Hematopoietic multipotent progenitor cell treated with erythropoietin and hydrocortisone succinate and interleukin-3 and kit ligand, for 8 days (in vitro differentiated cells): ENCODE measurements around the gene DNAH2.

Experiments
- DNase-seq: peaks from one replicate; pipeline ENCODE4 v3.0.0-alpha.2; 2015

DNAH2 gene

DNA sequence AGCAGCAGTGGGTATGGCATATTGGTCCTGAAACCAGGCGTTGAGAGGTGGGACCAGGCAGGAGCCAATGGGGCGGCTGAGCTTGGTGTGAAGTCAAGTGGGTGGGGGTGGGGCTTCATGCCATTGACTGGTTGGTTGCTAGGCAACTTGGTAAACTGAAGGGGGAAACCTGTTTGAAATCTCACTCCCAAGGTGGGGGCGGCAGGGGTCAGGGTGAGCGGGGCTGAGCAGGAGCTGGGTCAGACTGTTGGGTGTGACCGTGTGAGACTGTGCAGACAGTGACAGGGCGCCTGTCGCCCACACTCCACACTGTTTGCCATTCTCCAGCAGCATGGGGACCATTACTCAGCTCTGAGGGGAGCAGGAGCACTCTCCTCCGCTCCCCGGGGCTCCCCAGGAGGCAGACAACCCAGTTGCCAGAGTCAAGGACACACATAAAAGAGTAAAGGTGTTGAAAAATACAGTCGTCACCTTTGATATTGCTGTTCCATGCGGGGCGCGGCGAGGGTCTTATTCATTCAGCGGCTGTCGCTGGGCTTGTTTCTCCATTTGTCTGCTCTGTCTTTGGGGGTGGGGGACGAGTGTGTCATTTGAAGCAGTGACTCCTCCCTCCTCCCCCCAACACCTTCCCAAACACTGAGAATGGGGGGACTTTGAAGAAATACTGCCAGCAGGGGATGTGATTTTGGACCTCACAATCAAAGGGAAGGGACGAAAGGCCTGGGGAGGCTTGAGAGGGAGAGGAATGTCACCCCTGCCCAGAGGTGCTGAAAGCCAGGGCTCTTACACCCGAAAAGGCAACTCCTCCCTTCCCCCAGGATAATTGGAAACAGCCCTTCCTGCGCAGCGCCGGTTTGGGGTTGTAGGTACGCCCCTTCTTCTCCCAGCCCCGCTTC lies 13.7 kb upstream of the DNAH2 start:
- peak; percentile 18 for DNase-seq

DNA sequence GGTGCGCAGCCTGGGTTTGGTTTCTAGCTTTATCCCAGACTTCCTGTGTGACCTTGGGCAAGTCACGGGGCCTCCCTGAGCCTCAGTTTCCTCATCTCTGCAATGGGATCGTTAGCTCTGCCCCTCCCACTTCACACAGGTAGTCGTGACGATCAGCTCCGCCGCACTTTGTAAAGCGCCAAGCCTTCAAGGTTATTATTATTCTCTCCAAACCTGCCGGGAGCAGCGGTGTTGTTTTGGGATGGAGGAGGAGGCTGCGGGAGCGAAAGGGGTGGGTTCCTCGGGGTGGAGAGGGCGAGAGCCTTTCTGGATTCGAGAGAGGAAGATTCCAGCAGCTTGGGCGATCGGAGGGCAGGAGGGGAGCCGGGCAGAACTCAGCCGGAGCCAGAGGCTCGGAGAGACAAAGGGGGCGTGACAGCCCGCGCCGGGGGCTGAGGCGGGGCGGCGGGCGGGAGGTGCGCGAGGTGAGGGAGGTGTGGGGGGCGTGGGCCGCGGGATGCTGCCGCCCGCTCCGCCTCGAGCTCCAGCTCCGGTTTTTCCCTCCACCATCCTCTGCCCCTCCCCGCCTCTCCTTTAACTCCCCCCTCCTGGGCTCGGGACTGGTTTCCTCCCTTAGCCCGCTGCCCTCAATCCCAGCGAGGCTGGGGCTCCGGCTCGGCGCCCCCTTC lies 12.8 kb upstream of the DNAH2 start, which contains the start of gene EFNB3:
Gene EFNB3 (plus strand): TSS at position 602 of the 668 bp plus-strand sequence. CDS start 397 bp downstream, outside the sequence.
- no peak for DNase-seq

DNA sequence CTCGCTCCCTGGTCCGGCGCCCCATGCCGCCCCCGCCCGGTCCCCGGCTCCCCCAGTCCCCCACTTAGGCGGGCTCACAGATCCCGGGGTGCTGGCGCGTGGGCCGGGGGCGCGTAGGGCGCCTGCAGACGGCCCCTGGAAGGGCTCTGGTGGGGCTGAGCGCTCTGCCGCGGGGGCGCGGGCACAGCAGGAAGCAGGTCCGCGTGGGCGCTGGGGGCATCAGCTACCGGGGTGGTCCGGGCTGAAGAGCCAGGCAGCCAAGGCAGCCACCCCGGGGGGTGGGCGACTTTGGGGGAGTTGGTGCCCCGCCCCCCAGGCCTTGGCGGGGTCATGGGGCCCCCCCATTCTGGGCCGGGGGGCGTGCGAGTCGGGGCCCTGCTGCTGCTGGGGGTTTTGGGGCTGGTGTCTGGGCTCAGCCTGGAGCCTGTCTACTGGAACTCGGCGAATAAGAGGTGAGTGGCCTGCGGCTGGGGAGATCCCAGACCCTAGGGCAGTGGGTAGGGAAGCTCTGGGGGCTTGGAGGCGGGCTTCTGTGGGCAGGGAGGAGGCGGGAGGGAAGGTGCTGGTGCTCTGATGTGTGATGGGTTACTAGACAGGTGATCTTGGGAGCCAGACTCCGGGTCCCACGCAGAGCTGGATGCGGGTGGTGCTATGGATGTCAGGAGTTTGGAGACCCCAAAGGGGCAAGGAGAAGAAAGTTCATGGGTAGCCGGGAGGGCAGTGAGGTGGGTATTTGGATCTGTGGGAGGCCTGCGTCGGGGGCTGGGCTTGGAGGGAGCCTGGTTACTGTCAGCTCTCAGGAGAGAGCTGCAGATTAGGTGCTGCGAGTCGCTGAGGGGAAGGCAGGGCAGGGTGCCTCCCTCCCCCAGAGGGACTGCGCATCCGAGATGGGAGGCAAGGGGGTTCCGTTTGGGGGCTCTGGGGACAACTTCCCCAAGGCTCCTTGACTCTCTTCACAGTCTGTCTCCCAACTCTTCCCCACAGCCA lies 12.0 kb upstream of the DNAH2 start:
- DNase-seq: no peak

DNA sequence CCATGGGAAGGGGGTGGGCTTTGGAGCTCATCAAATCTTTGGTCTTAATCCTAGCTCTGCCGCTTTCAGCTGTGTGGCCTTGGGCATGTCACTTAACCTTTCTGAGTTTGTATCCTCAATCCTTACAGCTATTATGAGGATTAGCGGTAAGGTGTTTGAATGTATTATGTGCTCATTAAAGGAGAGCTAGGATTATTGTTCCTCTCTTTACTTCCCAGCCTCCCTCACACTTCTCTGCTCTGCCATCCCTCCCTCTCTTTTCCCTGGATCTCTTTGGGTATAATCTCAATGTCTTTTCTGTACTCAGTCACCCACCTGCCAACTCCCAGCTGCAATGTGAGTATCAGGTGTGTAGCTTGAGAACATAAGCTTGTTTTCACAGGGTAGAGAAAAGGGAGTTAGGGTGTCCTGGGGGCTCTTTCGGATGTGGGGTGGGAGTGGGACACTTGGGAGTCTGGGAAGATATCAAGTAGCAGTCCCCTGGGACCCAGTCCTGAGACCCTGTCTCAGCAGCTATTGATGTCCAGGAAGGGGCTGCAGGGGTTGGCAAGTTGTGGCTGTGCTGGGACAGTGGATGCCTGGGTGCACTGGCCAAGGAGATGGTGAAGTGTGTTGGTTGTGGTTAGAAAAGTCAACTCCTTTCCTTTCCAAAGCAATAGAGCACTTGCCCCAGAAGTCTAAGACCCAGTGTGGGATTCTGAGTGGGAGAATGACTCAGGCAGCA lies 10.8 kb upstream of the DNAH2 start:
- no peak for DNase-seq

DNA sequence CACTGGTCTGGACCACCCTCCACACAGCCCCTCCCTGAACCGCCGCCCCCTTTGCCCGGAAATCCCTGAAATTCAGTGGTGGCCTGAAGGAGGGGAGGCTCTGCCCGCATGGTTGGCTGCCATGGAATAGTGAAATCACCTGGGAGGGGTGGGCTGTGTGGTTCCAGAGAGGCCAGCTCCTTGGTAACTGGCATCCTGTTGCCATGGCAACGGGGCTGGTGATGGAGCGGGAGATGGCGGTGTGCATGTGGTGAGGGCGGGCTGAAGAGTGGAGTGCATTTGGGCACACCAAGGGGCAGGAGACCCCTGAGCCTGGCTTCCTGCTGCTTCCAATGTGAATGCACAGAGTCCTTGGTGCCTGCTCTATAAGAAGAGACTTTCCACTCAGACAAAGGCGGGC lies 10.1 kb upstream of the DNAH2 start:
- no peak for DNase-seq

DNA sequence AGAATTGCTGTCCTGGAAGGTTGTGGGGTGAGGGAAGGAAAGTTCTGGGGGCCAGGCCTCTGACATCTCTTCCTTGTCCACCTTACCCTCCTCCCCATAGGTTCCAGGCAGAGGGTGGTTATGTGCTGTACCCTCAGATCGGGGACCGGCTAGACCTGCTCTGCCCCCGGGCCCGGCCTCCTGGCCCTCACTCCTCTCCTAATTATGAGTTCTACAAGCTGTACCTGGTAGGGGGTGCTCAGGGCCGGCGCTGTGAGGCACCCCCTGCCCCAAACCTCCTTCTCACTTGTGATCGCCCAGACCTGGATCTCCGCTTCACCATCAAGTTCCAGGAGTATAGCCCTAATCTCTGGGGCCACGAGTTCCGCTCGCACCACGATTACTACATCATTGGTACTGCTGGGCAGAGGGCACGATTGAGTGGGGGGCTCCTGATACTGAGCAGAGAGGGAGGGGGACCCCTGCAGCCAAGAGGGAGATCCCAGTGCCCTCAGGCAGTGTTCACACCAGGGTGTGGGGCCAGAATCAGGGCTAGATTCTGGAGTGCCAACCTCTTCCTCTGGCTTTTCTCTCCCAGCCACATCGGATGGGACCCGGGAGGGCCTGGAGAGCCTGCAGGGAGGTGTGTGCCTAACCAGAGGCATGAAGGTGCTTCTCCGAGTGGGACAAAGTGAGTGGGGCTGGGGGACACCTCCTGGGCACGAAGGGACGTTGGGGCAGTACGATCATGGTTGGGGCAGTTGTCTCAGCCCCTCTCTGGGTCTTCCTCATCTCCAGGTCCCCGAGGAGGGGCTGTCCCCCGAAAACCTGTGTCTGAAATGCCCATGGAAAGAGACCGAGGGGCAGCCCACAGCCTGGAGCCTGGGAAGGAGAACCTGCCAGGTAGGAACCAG lies 9.4 kb upstream of the DNAH2 start:
- DNase-seq: no peak

DNA sequence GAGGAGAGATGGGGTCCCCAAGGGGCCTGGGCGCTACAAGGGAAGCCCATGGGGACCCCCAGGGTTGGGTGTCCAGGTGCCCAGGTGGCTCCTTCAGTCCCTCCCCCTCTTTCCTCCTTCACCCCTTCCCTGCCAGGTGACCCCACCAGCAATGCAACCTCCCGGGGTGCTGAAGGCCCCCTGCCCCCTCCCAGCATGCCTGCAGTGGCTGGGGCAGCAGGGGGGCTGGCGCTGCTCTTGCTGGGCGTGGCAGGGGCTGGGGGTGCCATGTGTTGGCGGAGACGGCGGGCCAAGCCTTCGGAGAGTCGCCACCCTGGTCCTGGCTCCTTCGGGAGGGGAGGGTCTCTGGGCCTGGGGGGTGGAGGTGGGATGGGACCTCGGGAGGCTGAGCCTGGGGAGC lies 8.5 kb upstream of the DNAH2 start:
- DNase-seq: no peak

DNA sequence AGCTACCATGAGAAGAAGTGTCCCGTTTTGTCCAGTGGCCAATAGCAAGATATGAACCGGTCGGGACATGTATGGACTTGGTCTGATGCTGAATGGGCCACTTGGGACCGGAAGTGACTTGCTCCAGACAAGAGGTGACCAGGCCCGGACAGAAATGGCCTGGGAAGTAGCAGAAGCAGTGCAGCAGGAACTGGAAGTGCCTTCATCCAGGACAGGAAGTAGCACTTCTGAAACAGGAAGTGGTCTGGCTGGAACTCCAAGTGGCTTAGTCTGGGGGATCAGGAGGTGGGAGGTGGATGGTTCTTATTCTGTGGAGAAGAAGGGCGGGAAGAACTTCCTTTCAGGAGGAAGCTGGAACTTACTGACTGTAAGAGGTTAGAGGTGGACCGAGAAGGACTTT lies 7.2 kb upstream of the DNAH2 start:
- no peak for DNase-seq

DNA sequence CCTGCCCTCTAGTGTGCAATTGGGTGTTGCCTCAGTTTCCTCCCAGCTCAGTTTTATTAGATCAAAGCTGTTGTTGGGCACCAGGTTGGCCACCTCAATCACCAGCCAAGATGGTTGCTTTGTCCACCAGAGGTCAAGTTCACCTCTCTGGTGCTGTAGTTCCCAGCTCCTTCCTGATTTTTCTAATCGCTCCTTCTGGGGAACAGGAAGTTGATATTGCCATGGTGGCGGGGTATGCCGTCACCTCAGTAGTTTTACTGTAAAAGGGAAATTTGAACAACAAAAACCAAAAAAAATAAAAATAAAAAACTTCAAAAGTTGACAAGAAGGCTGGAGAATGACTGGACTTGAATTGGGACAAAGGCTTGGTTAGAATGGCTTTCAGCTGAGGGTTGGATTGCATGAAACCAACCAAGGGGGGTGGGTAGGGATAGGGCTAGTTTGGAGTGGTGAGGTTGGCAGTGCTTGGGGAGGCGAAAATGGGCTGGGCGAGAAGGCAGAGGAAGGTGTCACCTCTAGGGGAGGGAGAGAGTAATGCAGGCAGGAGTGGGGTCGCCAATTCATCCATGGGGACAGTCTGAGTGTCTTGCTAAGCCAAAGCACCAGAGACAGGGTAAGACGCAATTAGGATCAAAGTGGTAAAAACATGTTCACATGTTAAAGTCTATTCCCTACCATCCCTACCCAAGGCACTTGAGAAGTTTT lies 6.3 kb upstream of the DNAH2 start:
- peak; percentile 17 for DNase-seq

DNA sequence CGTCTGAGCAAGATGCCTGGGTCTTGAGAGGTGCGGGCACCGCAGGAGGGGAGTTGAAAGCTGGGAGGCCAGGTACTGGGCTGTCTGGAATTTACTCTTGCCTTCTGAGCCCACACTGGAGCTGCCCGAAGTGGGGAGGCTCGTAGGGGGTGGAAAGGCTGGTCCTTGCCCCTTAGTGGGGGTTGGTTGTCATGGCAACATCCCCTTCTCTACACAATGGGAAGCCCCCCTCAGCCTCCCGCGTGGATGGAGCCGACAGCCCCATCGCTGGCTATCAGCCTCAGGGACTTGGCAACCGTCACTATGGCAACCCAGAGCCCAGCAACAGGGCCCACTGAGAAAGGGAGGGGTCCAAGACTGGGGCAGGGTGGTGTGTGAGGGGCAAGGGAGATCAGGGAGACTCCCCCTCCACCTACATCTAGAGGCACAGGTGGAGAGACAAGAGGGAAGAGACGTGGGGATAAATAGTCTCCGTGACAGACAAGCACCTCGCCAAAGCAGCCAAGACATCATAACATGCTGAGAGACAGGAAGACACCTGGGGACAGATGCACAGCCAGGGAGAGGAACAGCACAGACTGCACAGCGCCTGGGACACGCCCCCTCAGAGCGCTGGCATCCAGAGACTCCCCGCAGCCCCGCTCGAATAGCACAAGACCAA lies 5.3 kb upstream of the DNAH2 start:
- DNase-seq: no peak

DNA sequence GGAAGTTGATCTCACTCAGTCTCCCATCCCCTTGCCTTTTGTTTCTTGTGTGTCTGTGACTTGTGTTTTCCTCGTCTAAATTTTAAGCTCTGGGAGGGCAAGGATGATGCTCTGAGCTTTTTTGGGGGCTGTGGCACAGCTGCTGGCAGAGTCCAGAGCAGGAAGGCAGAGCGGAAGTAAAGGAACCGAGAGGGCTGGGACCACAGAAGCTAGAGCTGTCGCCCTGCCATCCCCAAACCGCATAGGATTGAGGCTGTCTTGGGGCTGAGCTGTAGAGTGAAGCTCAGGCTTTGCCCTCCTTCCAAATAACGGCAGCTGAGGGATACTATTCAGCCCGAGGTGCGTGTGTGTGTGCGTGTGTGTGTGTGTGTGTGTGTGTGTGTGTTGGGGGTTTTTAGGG lies 3.8 kb upstream of the DNAH2 start:
- DNase-seq: no peak

DNA sequence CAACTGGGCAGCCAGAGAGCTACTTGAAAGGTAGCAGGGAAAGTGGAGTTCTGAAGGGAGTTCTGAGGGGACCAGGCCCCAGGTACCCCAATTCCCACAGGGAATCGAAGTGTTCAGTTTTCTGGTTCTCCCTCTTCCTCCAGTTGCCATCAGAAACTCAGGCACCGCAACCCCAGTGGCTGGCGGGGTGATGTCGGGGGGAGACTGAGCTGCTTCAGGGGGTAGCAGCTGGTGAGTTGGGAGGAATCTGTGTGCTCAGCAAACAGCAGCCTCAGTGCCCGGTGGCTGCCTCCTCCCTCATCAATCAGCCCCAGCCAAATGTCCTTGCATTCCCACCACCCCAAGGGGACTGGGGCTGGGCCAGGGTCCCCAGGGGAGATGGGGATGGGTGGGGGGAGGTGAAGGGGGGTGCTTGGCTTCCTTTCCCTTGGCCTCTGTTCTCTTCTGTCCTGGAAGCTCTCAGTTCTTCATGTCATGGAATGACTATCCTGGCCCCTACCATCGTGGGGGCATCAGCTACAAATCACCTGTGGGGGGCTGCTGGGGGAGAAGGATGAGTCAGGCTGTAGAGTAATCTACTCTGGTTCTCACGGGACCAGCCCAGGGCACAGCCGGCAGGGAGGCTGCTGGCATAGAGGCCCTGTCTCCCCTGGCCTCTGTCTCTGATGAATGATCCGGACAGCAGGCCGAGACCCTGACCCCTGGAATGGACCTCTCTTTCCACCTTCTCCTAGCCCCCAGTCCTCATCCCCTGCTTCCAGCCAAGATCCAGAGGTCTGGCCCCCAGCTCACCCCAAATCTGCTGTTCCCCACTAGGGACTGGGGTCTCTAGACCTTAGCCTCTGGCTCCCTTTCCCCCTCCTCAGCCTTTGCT lies 2.6 kb upstream of the DNAH2 start:
- no peak for DNase-seq

DNA sequence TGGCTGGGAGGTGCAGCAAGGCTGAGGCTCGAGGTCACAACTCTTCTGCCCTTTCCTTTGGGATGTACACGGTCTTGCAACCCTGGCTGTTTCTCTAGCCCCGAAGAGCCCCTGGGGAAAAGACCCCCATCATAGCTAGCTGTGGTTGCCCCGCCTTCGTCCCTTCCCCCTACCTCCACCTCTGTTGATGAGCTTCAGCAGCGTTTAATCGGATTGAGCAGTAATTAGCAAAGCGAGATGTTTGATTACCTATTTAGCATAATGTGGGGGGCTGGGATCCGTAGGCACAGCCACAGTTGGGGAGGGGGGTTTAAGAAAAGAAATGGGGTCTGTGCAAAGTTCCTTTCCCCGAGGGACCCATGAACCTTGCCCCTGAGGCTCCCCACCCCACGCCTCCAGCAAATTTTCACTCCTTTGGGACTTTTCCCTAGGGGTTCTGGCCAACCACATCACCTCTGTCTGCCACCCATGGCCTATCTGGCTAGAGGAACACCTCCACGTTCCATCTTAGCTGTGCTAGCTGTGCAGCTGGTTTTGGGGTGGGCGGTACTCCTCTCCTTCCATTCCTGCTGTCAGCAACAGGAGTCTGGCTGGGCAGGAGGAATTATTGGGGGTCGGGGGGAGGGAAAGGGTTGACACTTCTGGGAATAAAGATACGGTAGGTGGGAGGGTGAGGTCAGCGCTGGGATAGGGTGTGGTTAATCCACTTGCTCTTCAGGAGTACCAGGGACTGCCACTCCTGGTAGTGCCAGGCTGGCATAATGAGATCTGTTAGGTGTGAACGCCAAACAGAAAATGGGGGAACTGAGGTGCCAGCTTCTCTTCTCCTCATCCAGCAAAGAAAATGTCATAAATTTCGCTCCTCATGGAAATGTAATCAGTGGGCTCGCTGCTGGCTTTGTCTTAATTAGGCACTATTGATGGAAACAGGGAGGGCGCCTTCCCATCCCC lies 1.3 kb upstream of the DNAH2 start:
- DNase-seq: no peak

DNA sequence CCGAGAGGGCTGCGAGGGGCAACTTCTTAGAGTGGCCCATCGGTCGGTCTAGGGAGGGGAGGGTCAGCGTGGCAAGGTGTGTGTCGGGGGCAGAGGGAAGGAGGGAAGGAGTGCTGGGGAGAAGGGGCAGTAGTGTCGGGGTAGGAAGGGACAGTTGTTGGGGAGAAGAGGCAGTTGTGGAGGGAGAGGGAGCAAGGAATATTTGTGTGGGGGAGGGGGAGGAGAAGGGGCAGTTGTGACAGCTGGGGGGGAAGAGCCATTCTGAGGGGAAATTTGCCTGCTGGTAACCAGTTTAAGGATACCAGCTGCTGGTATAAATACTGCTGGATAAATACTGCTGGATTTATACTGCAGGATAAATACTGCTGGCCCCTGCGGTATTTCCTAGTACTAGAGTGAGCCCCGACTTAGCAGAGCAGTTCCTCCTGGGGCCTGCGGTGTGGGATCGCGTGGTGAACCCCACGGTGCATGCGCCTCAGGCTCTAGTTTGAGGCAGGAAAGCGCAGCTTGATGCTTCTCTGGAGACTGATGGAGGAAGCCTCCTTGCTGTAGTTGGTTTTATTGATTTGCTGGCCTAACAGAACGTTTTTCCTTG lies 309 bp downstream of the DNAH2 start:
- peak; percentile 22 for DNase-seq

DNA sequence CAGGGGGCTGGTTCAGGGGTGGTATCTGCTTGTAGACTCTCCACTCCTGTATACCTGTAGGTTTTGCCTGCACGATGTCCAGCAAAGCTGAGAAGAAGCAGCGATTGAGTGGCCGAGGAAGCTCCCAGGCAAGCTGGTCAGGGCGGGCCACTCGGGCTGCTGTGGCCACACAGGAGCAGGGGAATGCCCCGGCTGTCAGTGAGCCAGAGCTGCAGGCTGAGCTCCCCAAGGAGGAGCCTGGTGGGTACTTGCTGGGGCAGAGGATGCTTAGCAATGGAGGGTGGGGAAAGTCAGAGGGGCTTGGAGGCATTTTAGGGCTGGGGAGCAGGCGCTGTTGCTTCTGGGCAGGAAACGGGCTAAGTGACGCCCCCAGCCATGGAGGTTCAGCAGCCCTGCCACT lies 2.1 kb downstream of the DNAH2 start:
- DNase-seq: no peak

DNA sequence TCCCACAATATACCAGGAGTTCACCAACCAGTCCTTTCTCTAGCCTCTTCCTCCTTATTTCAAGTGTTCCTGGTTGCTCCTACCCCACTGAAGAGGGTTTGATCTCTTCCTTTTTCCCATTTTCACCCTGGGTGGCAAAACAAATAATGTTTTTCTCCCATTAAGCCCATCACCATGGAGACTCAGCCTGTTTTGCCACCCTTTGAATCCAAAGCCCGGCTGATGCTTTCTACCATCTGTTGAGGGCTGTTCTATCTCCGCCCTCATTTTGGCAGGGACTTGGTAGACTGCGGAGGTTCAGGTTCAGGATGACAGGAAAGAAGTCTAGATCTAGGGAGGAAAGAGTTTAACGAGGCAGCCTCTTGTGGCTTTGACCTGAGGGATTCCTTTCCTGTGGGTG lies 2.6 kb downstream of the DNAH2 start:
- no peak for DNase-seq

DNA sequence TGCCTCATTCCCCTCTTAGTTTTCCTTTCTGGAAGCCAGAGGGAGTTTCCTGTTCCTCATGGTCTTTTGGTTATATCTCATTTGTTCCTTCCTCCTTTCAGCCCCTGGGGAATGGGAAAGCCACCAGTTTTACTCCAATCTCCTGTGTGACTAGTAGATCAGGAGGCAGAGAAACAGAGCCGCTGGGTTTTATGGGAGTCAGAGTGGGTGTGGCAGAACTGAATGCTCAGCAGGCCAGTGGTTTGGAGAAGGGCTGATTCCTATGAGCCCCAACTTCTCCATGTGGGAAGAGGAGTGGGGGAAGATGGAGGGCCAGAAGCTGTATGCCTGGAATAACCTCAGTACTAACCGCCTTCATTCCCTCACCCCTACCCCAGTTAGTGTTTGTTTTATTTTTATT lies 4.1 kb downstream of the DNAH2 start:
- no peak for DNase-seq
